Measurements from ENCODE around the gene TMEM30B.

GRCh38 chr14:61250063-61250462, 31.1 kb downstream of the TMEM30B start:
- no peak for TF ChIP-seq POLR2AphosphoS5 (IDR thresholded peaks at IDR 0.05)
- TF ChIP-seq CTCF (IDR thresholded peaks at IDR 0.05) = no peak
- no peak for TF ChIP-seq POLR2A (IDR thresholded peaks at IDR 0.05)

Data from prostate gland (tissue), 2 donors.